ENCODE results near the gene BMPER. TPM values are rescaled to one million over a fixed set of nuclear protein-coding genes. Genes with fewer than 3 reads are reported as not detected.

Gene BMPER
- total RNA-seq, 1 donor from 2014 or later, result 0.56 TPM

GRCh38 chr7:34117573-34117972, 212.2 kb downstream of the BMPER start:
- H3K36me3 Mint-ChIP-seq (ENCODE audit: unreplicated experiment), result no peaks in the 10 kb centered on the region
- H3K4me3 Mint-ChIP-seq (ENCODE audit: unreplicated experiment), result no peak overlapping the region
- H3K4me1 Mint-ChIP-seq (ENCODE audit: unreplicated experiment), result peaks cover 7% of the 10 kb centered on the region
- H3K27me3 Mint-ChIP-seq (ENCODE audit: unreplicated experiment), result peaks cover 2% of the 10 kb centered on the region
- DNase-seq (ENCODE audit: extremely low spot score, unreplicated experiment), result no peak
- peaks cover 10% of the 10 kb centered on the region for H3K9me3 Mint-ChIP-seq (ENCODE audit: unreplicated experiment)
- no peak for TF ChIP-seq CTCF (IDR thresholded peaks at IDR 0.05)
- no peak overlapping the region for H3K27ac Mint-ChIP-seq (ENCODE audit: unreplicated experiment)

- Mint-ChIP-seq H3K4me3 (ENCODE audit: unreplicated experiment) (no peak overlapping the region), H3K4me1 (ENCODE audit: unreplicated experiment) (peaks cover 7% of the 10 kb centered on the region), H3K27ac (ENCODE audit: unreplicated experiment) (no peak overlapping the region), H3K36me3 (ENCODE audit: unreplicated experiment) (no peaks in the 10 kb centered on the region), H3K9me3 (ENCODE audit: unreplicated experiment) (peaks cover 23% of the 10 kb centered on the region), H3K27me3 (ENCODE audit: unreplicated experiment) (no peaks in the 10 kb centered on the region)
- no peak for DNase-seq (ENCODE audit: extremely low spot score, unreplicated experiment)
- TF ChIP-seq CTCF (IDR thresholded peaks at IDR 0.05), result no peak
Measured at GRCh38 chr7:34121366-34121765, 216.0 kb downstream of the BMPER start.

- TF ChIP-seq CTCF (IDR thresholded peaks at IDR 0.05), result no peak
- Mint-ChIP-seq H3K4me3 (ENCODE audit: unreplicated experiment) (no peak overlapping the region), H3K27ac (ENCODE audit: unreplicated experiment) (no peak overlapping the region), H3K4me1 (ENCODE audit: unreplicated experiment) (peaks cover 7% of the 10 kb centered on the region), H3K36me3 (ENCODE audit: unreplicated experiment) (no peaks in the 10 kb centered on the region), H3K9me3 (ENCODE audit: unreplicated experiment) (peaks cover 23% of the 10 kb centered on the region), H3K27me3 (ENCODE audit: unreplicated experiment) (peaks cover 4% of the 10 kb centered on the region)
- no peak for DNase-seq (ENCODE audit: extremely low spot score, unreplicated experiment)
Measured at GRCh38 chr7:34123316-34123715, 218.0 kb downstream of the BMPER start.

GRCh38 chr7:34124765-34125164, 219.4 kb downstream of the BMPER start:
- peaks cover 23% of the 10 kb centered on the region for H3K9me3 Mint-ChIP-seq (ENCODE audit: unreplicated experiment)
- H3K4me1 Mint-ChIP-seq (ENCODE audit: unreplicated experiment), result peaks cover 7% of the 10 kb centered on the region
- DNase-seq (ENCODE audit: extremely low spot score, unreplicated experiment), result no peak
- no peak overlapping the region for H3K27ac Mint-ChIP-seq (ENCODE audit: unreplicated experiment)
- H3K4me3 Mint-ChIP-seq (ENCODE audit: unreplicated experiment), result no peak overlapping the region
- no peak for TF ChIP-seq CTCF (IDR thresholded peaks at IDR 0.05)
- peaks cover 4% of the 10 kb centered on the region for H3K27me3 Mint-ChIP-seq (ENCODE audit: unreplicated experiment)
- no peaks in the 10 kb centered on the region for H3K36me3 Mint-ChIP-seq (ENCODE audit: unreplicated experiment)

GRCh38 chr7:34128762-34129161, 223.4 kb downstream of the BMPER start:
- Mint-ChIP-seq H3K36me3 (ENCODE audit: unreplicated experiment) (no peaks in the 10 kb centered on the region), H3K9me3 (ENCODE audit: unreplicated experiment) (peaks cover 20% of the 10 kb centered on the region), H3K27ac (ENCODE audit: unreplicated experiment) (no peak overlapping the region), H3K4me3 (ENCODE audit: unreplicated experiment) (no peak overlapping the region), H3K4me1 (ENCODE audit: unreplicated experiment) (peaks cover 3% of the 10 kb centered on the region), H3K27me3 (ENCODE audit: unreplicated experiment) (peaks cover 4% of the 10 kb centered on the region)
- DNase-seq (ENCODE audit: extremely low spot score, unreplicated experiment), result no peak
- TF ChIP-seq CTCF (IDR thresholded peaks at IDR 0.05), result no peak
